Gastroesophageal sphincter (tissue), 4 donors: Measurements from ENCODE around the gene MUC6. TPM values are rescaled to one million over a fixed set of nuclear protein-coding genes. Genes with fewer than 3 reads are reported as not detected.

Source experiments
- ATAC-seq: fragments of 150-250 bp; one replicate; pipeline ENCODE4 v1.9.1; 2016; ENCODE audit warnings: mild to moderate bottlenecking, moderate library complexity
- H3K27ac ChIP-seq, 4 donors: fragments of 200-600 bp; sonication (generic) in 3 of 4; 1 replicate in 3 of 4; 2 replicates in 1 of 4; pipeline ENCODE4 v1.5.1; 2016 to 2019
- H3K27me3 ChIP-seq: fragments of 200-600 bp; sonication (generic); one replicate; pipeline ENCODE4 v1.5.1; 2019
- H3K36me3 ChIP-seq, 2 donors: fragments of 200-600 bp; sonication (generic); one replicate each; pipeline ENCODE4 v1.5.1; 2019; ENCODE audit warnings: control low read depth in 1 of 2
- H3K4me1 ChIP-seq, 3 donors: fragments of 200-600 bp; sonication (generic); 1 replicate in 2 of 3; 2 replicates in 1 of 3; pipeline ENCODE4 v1.5.1; 2016 to 2019; ENCODE audit warnings: control low read depth in 2 of 3
- H3K4me3 ChIP-seq, 2 donors: fragments of 200-600 bp; sonication (generic); one replicate each; pipeline ENCODE4 v1.5.1; 2019; ENCODE audit warnings: mild to moderate bottlenecking in 1 of 2, moderate library complexity in 1 of 2
- H3K9me3 ChIP-seq, 3 donors: fragments of 200-600 bp; sonication (generic); one replicate each; pipeline ENCODE4 v1.5.1; 2017 to 2019; ENCODE audit warnings: control low read depth in 2 of 3
- CTCF ChIP-seq, 4 experiments: fragments of 200-600 bp in 2 of 4; fragments of 450-650 bp in 2 of 4; sonication (generic) in 1 of 4; IDR thresholded peaks; one replicate each; pipeline ENCODE4 v1.5.1; 2017 to 2019; ENCODE audit warnings: antibody characterized with exemption in 4 of 4, mild to moderate bottlenecking in 2 of 4, moderate library complexity in 2 of 4
- EP300 ChIP-seq: sonication (generic); formaldehyde crosslinking; IDR thresholded peaks from one replicate; pipeline ENCODE4 v1.6.1; 2017; ENCODE audit warnings: antibody characterized with exemption, mild to moderate bottlenecking
- POLR2A ChIP-seq, 2 donors: fragments of 450-650 bp; IDR thresholded peaks; one replicate each; pipeline ENCODE4 v1.6.1; 2017; ENCODE audit warnings: antibody characterized with exemption in 2 of 2, mild to moderate bottlenecking in 2 of 2, moderate library complexity in 1 of 2
- POLR2AphosphoS5 ChIP-seq: sonication (generic); formaldehyde crosslinking; IDR thresholded peaks from one replicate; pipeline ENCODE4 v1.6.1; 2017; ENCODE audit warnings: antibody characterized with exemption
- WGBS, 2 donors: methylation state at CpG; one replicate each; pipeline ENCODE4 v1.1.5; 2018; ENCODE audit warnings: low coverage in 1 of 2; 5-methylcytosine and 5-hydroxymethylcytosine counted together
- total RNA-seq, 4 donors: library from RNA; depleted of rRNA; stranded (reverse); fragments of >200 nt; gene quantifications; one replicate each; pipeline ENCODE4 v1.1.0, GENCODE V29; 2016

Gene MUC6
- total RNA-seq, 4 donors from 2014 or later: 0.77 TPM; not detected in 3

GRCh38 chr11:970319-970871, 66.1 kb downstream of the MUC6 start:
- H3K4me3 ChIP-seq: no peak overlapping the region
- no peaks in the 10 kb centered on the region for H3K27me3 ChIP-seq
- no peaks in the 10 kb centered on the region for H3K9me3 ChIP-seq
- ATAC-seq: no peak
- H3K36me3 ChIP-seq: peaks cover 0 to 60% of the 10 kb centered on the region in 2 donors
- H3K27ac ChIP-seq: no peak overlapping the region
- H3K4me1 ChIP-seq: peaks cover 0 to 26% (median 3%) of the 10 kb centered on the region in 3 donors
- 82 to 90% methylated on average over 8 to 16 of the region's 26 CpGs for WGBS, 2 donors
- no peak for TF ChIP-seq POLR2AphosphoS5
- TF ChIP-seq CTCF (IDR thresholded peaks at IDR 0.05): no peak
- no peak for TF ChIP-seq EP300
- TF ChIP-seq POLR2A (IDR thresholded peaks at IDR 0.05): no peak

GRCh38 chr11:969651-970205, 66.8 kb downstream of the MUC6 start:
- Histone ChIP-seq H3K27me3 (no peaks in the 10 kb centered on the region), H3K9me3 (no peaks in the 10 kb centered on the region), H3K4me3 (no peak overlapping the region), H3K36me3 (peaks cover 0 to 54% of the 10 kb centered on the region in 2 donors), H3K4me1 (peaks cover 0 to 26% (median 3%) of the 10 kb centered on the region in 3 donors), H3K27ac (no peak overlapping the region)
- 76 to 81% methylated on average over 6 to 7 of the region's 9 CpGs for WGBS, 2 donors
- no peak for ATAC-seq
- no peak for TF ChIP-seq POLR2A (IDR thresholded peaks at IDR 0.05)
- no peak for TF ChIP-seq CTCF (IDR thresholded peaks at IDR 0.05)
- no peak for TF ChIP-seq POLR2AphosphoS5
- TF ChIP-seq EP300: no peak

- no peak overlapping the region for H3K27ac ChIP-seq
- TF ChIP-seq EP300 (no peak), POLR2AphosphoS5 (no peak), POLR2A (IDR thresholded peaks at IDR 0.05) (no peak), CTCF (IDR thresholded peaks at IDR 0.05) (no peak)
- peaks cover 0 to 26% (median 3%) of the 10 kb centered on the region in 3 donors for H3K4me1 ChIP-seq
- H3K36me3 ChIP-seq: peaks cover 0 to 54% of the 10 kb centered on the region in 2 donors
- H3K9me3 ChIP-seq: no peaks in the 10 kb centered on the region
- H3K27me3 ChIP-seq: no peaks in the 10 kb centered on the region
- no peak for ATAC-seq
- 90 to 100% methylated on average over 2 to 10 of the region's 14 CpGs for WGBS, 2 donors
- no peak overlapping the region for H3K4me3 ChIP-seq
Observed at GRCh38 chr11:968822-969221, 67.7 kb downstream of the MUC6 start.

- H3K27ac ChIP-seq: no peak overlapping the region
- H3K4me3 ChIP-seq: no peak overlapping the region
- 67 to 82% methylated on average over 4 to 8 of the region's 31 CpGs for WGBS, 2 donors
- H3K4me1 ChIP-seq: peaks cover 0 to 26% (median 3%) of the 10 kb centered on the region in 3 donors
- TF ChIP-seq CTCF (IDR thresholded peaks at IDR 0.05) (no peak), EP300 (no peak), POLR2A (IDR thresholded peaks at IDR 0.05) (no peak), POLR2AphosphoS5 (no peak)
- H3K36me3 ChIP-seq: peaks cover 0 to 54% of the 10 kb centered on the region in 2 donors
- ATAC-seq: no peak
- no peaks in the 10 kb centered on the region for H3K27me3 ChIP-seq
- H3K9me3 ChIP-seq: no peaks in the 10 kb centered on the region
Observed at GRCh38 chr11:967995-968751, 68.3 kb downstream of the MUC6 start.
